ENCODE data around the gene EIF2S3B. TPM values are rescaled to one million over a fixed set of nuclear protein-coding genes. Genes with fewer than 3 reads are reported as not detected.
"Not testable (repeated sequence)": the region's sequence is repeated elsewhere in the genome, so short reads cannot be mapped to it uniquely, and the experiment has no call there.

The EIF2S3B gene
- 1.8 and 4.8 TPM in 2 replicates for total RNA-seq (2014; rRNA removed; shearing (Covaris generic); ENCODE audit: low replicate concordance)

GRCh38 chr12:10505620-10506019 lies at the start of gene EIF2S3B:
TSS of gene EIF2S3B (plus strand) at chr12:10505890. CDS start at chr12:10505903, 13 bp downstream.
- DNase-seq = no peak

GRCh38 chr12:10456856-10457255 lies 48.8 kb upstream of the EIF2S3B start:
- DNase-seq = no peak
- Histone ChIP-seq H3K36me3 (no peaks in the 10 kb centered on the region), H3K27me3 (no peaks in the 10 kb centered on the region), H3K9me3 (no peaks in the 10 kb centered on the region; the same call in 1 of the 2 replicates), H3K4me3 (no peak overlapping the region)

More at GRCh38 chr12:10505620-10506019, at the start of gene EIF2S3B:
- H3K9me3 ChIP-seq = peaks cover 4% of the 10 kb centered on the region
- no peaks in the 10 kb centered on the region for H3K27me3 ChIP-seq
- H3K36me3 ChIP-seq = no peaks in the 10 kb centered on the region
- no peak within 1 kb of the TSS for H3K4me3 ChIP-seq

- Histone ChIP-seq H3K4me3 (no peak overlapping the region), H3K36me3 (no peaks in the 10 kb centered on the region), H3K9me3 (no peaks in the 10 kb centered on the region; the same call in 1 of the 2 replicates), H3K27me3 (no peaks in the 10 kb centered on the region)
- no peak for DNase-seq
Observed at GRCh38 chr12:10457760-10458159, 47.9 kb upstream of the EIF2S3B start.

GRCh38 chr12:10466311-10466710 lies 39.4 kb upstream of the EIF2S3B start:
- H3K36me3 ChIP-seq = no peaks in the 10 kb centered on the region
- H3K4me3 ChIP-seq = no peak overlapping the region
- no peaks in the 10 kb centered on the region for H3K27me3 ChIP-seq
- no peaks in the 10 kb centered on the region for H3K9me3 ChIP-seq
- no peak for DNase-seq

GRCh38 chr12:10469701-10470100 lies 36.0 kb upstream of the EIF2S3B start:
- Histone ChIP-seq H3K27me3 (no peaks in the 10 kb centered on the region), H3K36me3 (no peaks in the 10 kb centered on the region), H3K9me3 (no peaks in the 10 kb centered on the region), H3K4me3 (no peak overlapping the region)
- no peak for DNase-seq

GRCh38 chr12:10472808-10473207 lies 32.9 kb upstream of the EIF2S3B start:
- not testable (repeated sequence) for DNase-seq, H3K27me3 ChIP-seq

GRCh38 chr12:10481901-10482300 lies 23.8 kb upstream of the EIF2S3B start:
- not testable (repeated sequence) for DNase-seq, H3K9me3 ChIP-seq, H3K4me3 ChIP-seq, H3K36me3 ChIP-seq, H3K27me3 ChIP-seq

More at GRCh38 chr12:10472808-10473207, 32.9 kb upstream of the EIF2S3B start:
- not testable (repeated sequence) for H3K4me3 ChIP-seq, H3K9me3 ChIP-seq, H3K36me3 ChIP-seq

GRCh38 chr12:10487328-10487727 lies 18.4 kb upstream of the EIF2S3B start:
- H3K9me3 ChIP-seq, DNase-seq, H3K27me3 ChIP-seq, H3K36me3 ChIP-seq, H3K4me3 ChIP-seq: not testable (repeated sequence)

- no peaks in the 10 kb centered on the region for H3K36me3 ChIP-seq
- H3K4me3 ChIP-seq = no peak overlapping the region
- H3K9me3 ChIP-seq = peaks cover 7% of the 10 kb centered on the region; the same call in 1 of the 2 replicates
- DNase-seq = no peak
- H3K27me3 ChIP-seq = no peaks in the 10 kb centered on the region
Observed at GRCh38 chr12:10491766-10492165, 13.9 kb upstream of the EIF2S3B start.

- Histone ChIP-seq H3K27me3 (no peaks in the 10 kb centered on the region), H3K9me3 (peaks cover 4% of the 10 kb centered on the region), H3K4me3 (no peak overlapping the region), H3K36me3 (no peaks in the 10 kb centered on the region)
- DNase-seq = peak; percentile 5
Observed at GRCh38 chr12:10497602-10498001, 8.1 kb upstream of the EIF2S3B start.

GRCh38 chr12:10498042-10498441 lies 7.6 kb upstream of the EIF2S3B start:
- no peaks in the 10 kb centered on the region for H3K27me3 ChIP-seq
- H3K36me3 ChIP-seq = no peaks in the 10 kb centered on the region
- peaks cover 4% of the 10 kb centered on the region for H3K9me3 ChIP-seq
- no peak overlapping the region for H3K4me3 ChIP-seq
- no peak for DNase-seq

GRCh38 chr12:10501030-10501429 lies 4.7 kb upstream of the EIF2S3B start:
- H3K27me3 ChIP-seq = no peaks in the 10 kb centered on the region

GRCh38 chr12:10503460-10503859 lies 2.2 kb upstream of the EIF2S3B start:
- no peaks in the 10 kb centered on the region for H3K36me3 ChIP-seq
- peaks cover 4% of the 10 kb centered on the region for H3K9me3 ChIP-seq
- H3K27me3 ChIP-seq = no peaks in the 10 kb centered on the region
- DNase-seq = no peak
- no peak overlapping the region for H3K4me3 ChIP-seq

More at GRCh38 chr12:10501030-10501429, 4.7 kb upstream of the EIF2S3B start:
- H3K9me3 ChIP-seq = peaks cover 4% of the 10 kb centered on the region
- no peak for DNase-seq
- no peaks in the 10 kb centered on the region for H3K36me3 ChIP-seq
- no peak overlapping the region for H3K4me3 ChIP-seq

- DNase-seq = no peak
- Histone ChIP-seq H3K4me3 (no peak overlapping the region), H3K9me3 (no peaks in the 10 kb centered on the region)
Observed at GRCh38 chr12:10511756-10512355, 6.2 kb downstream of the EIF2S3B start.

GRCh38 chr12:10512798-10513197 lies 7.1 kb downstream of the EIF2S3B start:
- Histone ChIP-seq H3K4me3 (no peak overlapping the region), H3K9me3 (no peaks in the 10 kb centered on the region), H3K27me3 (no peaks in the 10 kb centered on the region), H3K36me3 (no peaks in the 10 kb centered on the region)
- no peak for DNase-seq

More at GRCh38 chr12:10511756-10512355, 6.2 kb downstream of the EIF2S3B start:
- Histone ChIP-seq H3K36me3 (no peaks in the 10 kb centered on the region), H3K27me3 (no peaks in the 10 kb centered on the region)

GRCh38 chr12:10521555-10521954 lies 15.9 kb downstream of the EIF2S3B start:
- Histone ChIP-seq H3K36me3 (no peaks in the 10 kb centered on the region), H3K9me3 (no peaks in the 10 kb centered on the region), H3K4me3 (no peak overlapping the region), H3K27me3 (no peaks in the 10 kb centered on the region)
- DNase-seq = no peak

GRCh38 chr12:10528174-10528953 lies 22.7 kb downstream of the EIF2S3B start:
- Histone ChIP-seq H3K36me3 (no peaks in the 10 kb centered on the region), H3K9me3 (no peaks in the 10 kb centered on the region; the same call in 1 of the 2 replicates)
- DNase-seq = no peak

More at GRCh38 chr12:10528174-10528953, 22.7 kb downstream of the EIF2S3B start:
- Histone ChIP-seq H3K27me3 (no peaks in the 10 kb centered on the region), H3K4me3 (no peak overlapping the region)
